Esophagus squamous epithelium (tissue), 5 donors: Measurements from ENCODE around the gene MCAM. TPM values are rescaled to one million over a fixed set of nuclear protein-coding genes. Genes with fewer than 3 reads are reported as not detected.
A peak's percentile ranks its signal among the peaks of the same experiment; 100 is the strongest.

Source experiments
- DNase-seq: peaks from one replicate; lab custom pipeline; 2025; lab: John Stamatoyannopoulos, UW
- H3K27ac ChIP-seq, 4 donors: fragments of 200-600 bp; sonication (generic); one replicate each; pipeline ENCODE4 v1.5.1; 2016 to 2019; ENCODE audit warnings: mild to moderate bottlenecking in 1 of 4
- H3K27me3 ChIP-seq, 4 donors: fragments of 200-600 bp; sonication (generic); 1 replicate in 3 of 4; 2 replicates in 1 of 4; pipeline versions ENCODE4 v1.5.1 to v1.6.0; 2017 to 2021; ENCODE audit warnings: antibody characterized with exemption in 1 of 4
- H3K36me3 ChIP-seq, 3 donors: fragments of 200-600 bp; sonication (generic); one replicate each; pipeline ENCODE4 v1.5.1; 2016 to 2019
- H3K4me1 ChIP-seq, 3 donors: fragments of 200-600 bp; sonication (generic); one replicate each; pipeline ENCODE4 v1.5.1; 2017 to 2019
- H3K4me3 ChIP-seq, 4 donors: fragments of 200-600 bp; sonication (generic); 1 replicate in 3 of 4; 2 replicates in 1 of 4; pipeline ENCODE4 v1.5.1; 2016 to 2019; ENCODE audit warnings: mild to moderate bottlenecking in 2 of 4, moderate library complexity in 1 of 4
- H3K9me3 ChIP-seq, 3 donors: fragments of 200-600 bp; sonication (generic); one replicate each; pipeline ENCODE4 v1.5.1; 2016 to 2019
- POLR2A ChIP-seq, 4 donors: fragments of 450-650 bp; IDR thresholded peaks; one replicate each; pipeline ENCODE4 v1.6.1; 2017; ENCODE audit warnings: antibody characterized with exemption in 4 of 4, mild to moderate bottlenecking in 4 of 4, moderate library complexity in 3 of 4
- WGBS, 2 donors: methylation state at CpG; one replicate each; pipeline ENCODE4 v1.1.5; 2018; 5-methylcytosine and 5-hydroxymethylcytosine counted together
- intact Hi-C: fragments of 100-400 bp; cut with DNase I; formaldehyde crosslinking; loops from one replicate; pipeline ENCODE4 v1.15.0; 2022
- total RNA-seq, 4 donors: library from RNA; depleted of rRNA; stranded (reverse); fragments of >200 nt; gene quantifications; one replicate each; pipeline ENCODE4 v1.1.0, GENCODE V29; 2016
- TF ChIP-seq, protein P1 (sequence below), 6 experiments: fragments of 450-650 bp in 4 of 6; fragments of 200-600 bp in 2 of 6; sonication (generic) in 2 of 6; IDR thresholded peaks; one replicate each; pipeline ENCODE4 v1.5.1; 2016 to 2019; ENCODE audit warnings: antibody characterized with exemption in 6 of 6, mild to moderate bottlenecking in 4 of 6, moderate library complexity in 4 of 6
- donor health status: DM: yes; HTN: yes; CAD: no.

MCAM gene
- total RNA-seq, 4 donors from 2014 or later, result 20.8 to 169 (median 80.9) TPM

- Histone ChIP-seq H3K27me3 (no peaks in the 10 kb centered on the region), H3K4me1 (peaks cover 29 to 73% (median 42%) of the 10 kb centered on the region in 3 donors), H3K9me3 (no peaks in the 10 kb centered on the region), H3K36me3 (peaks cover 0 to 34% (median 0%) of the 10 kb centered on the region in 3 donors), H3K27ac (peak overlapping the region; percentile 70 to 85 (median 80)), H3K4me3 (peak overlapping the region; percentile 37 to 75 (median 51))
- intact Hi-C loops, result no loop called here
- 55% methylated on average over 10 of the region's 13 CpGs; no CpG with 5 or more reads in 1 of the 2 donors for WGBS, 2 donors
- DNase-seq, result no peak
- TF ChIP-seq POLR2A (IDR thresholded peaks at IDR 0.05), result no peak
- TF ChIP-seq, protein P1, sequence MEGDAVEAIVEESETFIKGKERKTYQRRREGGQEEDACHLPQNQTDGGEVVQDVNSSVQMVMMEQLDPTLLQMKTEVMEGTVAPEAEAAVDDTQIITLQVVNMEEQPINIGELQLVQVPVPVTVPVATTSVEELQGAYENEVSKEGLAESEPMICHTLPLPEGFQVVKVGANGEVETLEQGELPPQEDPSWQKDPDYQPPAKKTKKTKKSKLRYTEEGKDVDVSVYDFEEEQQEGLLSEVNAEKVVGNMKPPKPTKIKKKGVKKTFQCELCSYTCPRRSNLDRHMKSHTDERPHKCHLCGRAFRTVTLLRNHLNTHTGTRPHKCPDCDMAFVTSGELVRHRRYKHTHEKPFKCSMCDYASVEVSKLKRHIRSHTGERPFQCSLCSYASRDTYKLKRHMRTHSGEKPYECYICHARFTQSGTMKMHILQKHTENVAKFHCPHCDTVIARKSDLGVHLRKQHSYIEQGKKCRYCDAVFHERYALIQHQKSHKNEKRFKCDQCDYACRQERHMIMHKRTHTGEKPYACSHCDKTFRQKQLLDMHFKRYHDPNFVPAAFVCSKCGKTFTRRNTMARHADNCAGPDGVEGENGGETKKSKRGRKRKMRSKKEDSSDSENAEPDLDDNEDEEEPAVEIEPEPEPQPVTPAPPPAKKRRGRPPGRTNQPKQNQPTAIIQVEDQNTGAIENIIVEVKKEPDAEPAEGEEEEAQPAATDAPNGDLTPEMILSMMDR (IDR thresholded peaks at IDR 0.05), result no peak
These were observed 40.1 kb upstream of the MCAM start for GRCh38 chr11:119357074-119357473.

DNA sequence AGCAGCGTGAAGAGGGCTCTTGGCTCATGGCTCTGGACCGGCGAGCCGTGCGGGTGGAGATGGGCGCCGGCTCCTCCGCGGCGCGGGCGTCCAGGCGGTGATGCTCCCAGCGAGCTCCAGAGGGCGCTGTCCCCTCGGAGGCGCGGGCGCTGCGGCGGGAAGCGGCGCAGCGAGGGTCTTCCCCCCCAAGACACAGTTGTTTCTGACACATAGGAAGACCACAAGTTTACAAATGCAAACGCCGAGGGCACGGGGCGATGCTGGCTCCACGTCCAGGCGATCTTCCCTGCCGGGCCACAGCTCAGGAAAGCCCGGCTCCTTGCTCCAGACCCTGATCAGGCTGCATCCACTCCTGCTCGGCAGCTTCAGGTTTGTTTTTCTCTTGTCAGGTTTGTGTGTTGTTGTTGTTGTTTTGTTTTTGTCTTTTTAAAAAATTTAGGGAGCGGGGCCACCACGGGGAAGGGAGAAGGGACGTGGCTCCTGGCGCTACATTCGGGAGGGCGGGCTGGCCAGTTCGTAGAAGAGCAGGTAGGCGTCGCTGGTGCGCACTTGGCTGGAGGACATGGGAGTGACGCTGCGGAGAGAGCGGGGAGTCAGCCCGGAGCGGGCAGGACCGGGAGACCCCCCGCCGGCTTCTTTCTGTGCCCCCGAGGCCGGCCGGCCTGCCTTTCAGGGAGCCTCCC is 39.6 kb upstream of the MCAM start:
- Histone ChIP-seq H3K4me3 (peak overlapping the region; percentile 37 to 75 (median 51)), H3K4me1 (peaks cover 25 to 68% (median 37%) of the 10 kb centered on the region in 3 donors), H3K27me3 (no peaks in the 10 kb centered on the region), H3K36me3 (peaks cover 0 to 34% (median 0%) of the 10 kb centered on the region in 3 donors), H3K9me3 (no peaks in the 10 kb centered on the region), H3K27ac (peak overlapping the region; percentile 70 to 85 (median 80))
- TF ChIP-seq POLR2A (IDR thresholded peaks at IDR 0.05), result no peak
- TF ChIP-seq, protein P1 (IDR thresholded peaks at IDR 0.05), result peak; percentile 82 to 90 (median 88)
- no peak for DNase-seq
- intact Hi-C loops, result no loop called here
- 0% methylated on average over 9 to 15 of the region's 54 CpGs for WGBS, 2 donors

DNA sequence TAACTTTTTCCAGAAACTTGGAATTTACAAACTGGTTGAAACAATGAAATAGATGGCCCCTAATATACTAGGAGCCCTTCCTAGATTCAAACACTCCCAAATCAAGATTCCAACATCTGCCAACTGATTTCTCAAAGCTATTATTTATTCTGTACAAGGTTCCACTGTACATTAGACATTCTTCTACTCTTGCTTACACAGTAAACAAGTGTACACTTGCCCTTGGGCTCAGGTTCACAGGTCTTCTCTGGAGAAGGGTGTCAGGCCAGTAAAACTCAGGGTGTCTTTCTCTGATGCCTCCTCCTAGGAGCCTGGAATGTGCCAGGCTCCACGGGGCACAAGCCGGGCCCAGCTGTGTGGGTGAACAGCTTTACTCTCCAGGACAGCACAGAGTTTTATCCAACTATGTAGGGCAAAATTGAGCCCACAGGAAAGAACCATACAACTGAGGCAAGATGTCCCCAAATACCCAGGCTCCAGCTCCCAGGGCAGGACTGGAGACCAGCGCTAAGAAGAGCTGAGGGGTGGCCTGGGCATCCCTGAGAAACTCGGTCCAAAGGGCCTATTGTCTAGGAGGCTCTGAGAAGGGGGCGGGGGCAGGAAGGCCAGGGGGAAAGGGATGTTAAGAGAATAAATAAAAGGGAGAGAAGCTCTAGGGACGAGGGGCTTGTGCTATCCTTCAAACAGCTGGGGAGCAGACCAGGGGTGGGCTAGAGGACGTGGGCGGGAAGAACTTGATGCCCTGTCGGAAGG is 38.3 kb upstream of the MCAM start:
- no peaks in the 10 kb centered on the region for H3K9me3 ChIP-seq
- DNase-seq, result no peak
- H3K27me3 ChIP-seq, result no peaks in the 10 kb centered on the region
- H3K4me1 ChIP-seq, result peaks cover 17 to 55% (median 28%) of the 10 kb centered on the region in 3 donors
- intact Hi-C loops, result no loop called here
- H3K27ac ChIP-seq, result peak overlapping the region in 1 of 4 donors; percentile 81
- no peak overlapping the region for H3K4me3 ChIP-seq
- peaks cover 0 to 34% (median 0%) of the 10 kb centered on the region in 3 donors for H3K36me3 ChIP-seq
- TF ChIP-seq, protein P1 (IDR thresholded peaks at IDR 0.05), result no peak
- TF ChIP-seq POLR2A (IDR thresholded peaks at IDR 0.05), result no peak
- WGBS, 2 donors, result 57 to 60% methylated on average over 7 of the region's 9 CpGs

DNA sequence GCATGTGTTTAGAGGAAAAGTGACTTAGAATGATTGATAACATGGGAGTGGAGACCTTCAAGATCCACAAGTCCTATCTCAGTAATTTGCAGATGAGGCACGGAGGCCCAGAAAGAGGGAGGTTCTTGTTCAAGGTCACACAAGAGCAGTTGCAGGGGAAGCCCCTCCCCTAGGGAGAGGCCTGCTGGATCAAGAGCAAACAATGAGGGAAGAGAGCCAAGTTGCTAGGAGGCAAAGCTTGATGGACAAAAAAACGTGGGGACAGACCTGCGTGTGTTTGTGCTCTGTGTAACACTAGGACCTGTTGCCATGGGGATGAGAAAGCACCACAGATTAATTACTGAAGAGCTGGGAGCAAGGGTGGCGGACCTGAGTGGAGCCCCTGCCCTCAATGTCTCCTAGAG is 35.9 kb upstream of the MCAM start:
- H3K4me1 ChIP-seq, result peaks cover 17 to 46% (median 28%) of the 10 kb centered on the region in 3 donors
- H3K4me3 ChIP-seq, result no peak overlapping the region
- H3K27me3 ChIP-seq, result no peaks in the 10 kb centered on the region
- 27 to 39% methylated on average over 4 of the region's 4 CpGs for WGBS, 2 donors
- no peak for DNase-seq
- peak overlapping the region in 2 of 4 donors; percentile 12 to 48 for H3K27ac ChIP-seq
- peaks cover 0 to 11% (median 0%) of the 10 kb centered on the region in 3 donors for H3K36me3 ChIP-seq
- TF ChIP-seq, protein P1 (IDR thresholded peaks at IDR 0.05), result no peak
- TF ChIP-seq POLR2A (IDR thresholded peaks at IDR 0.05), result no peak
- H3K9me3 ChIP-seq, result no peaks in the 10 kb centered on the region
- intact Hi-C loops, result no loop called here

- Histone ChIP-seq H3K9me3 (no peaks in the 10 kb centered on the region), H3K36me3 (no peaks in the 10 kb centered on the region), H3K27me3 (peaks cover 0 to 7% (median 0%) of the 10 kb centered on the region in 4 donors), H3K27ac (no peak overlapping the region), H3K4me1 (peaks cover 8 to 35% (median 22%) of the 10 kb centered on the region in 3 donors), H3K4me3 (no peak overlapping the region)
- TF ChIP-seq POLR2A (IDR thresholded peaks at IDR 0.05), result no peak
- TF ChIP-seq, protein P1 (IDR thresholded peaks at IDR 0.05), result no peak
- 44 to 60% methylated on average over 2 of the region's 2 CpGs for WGBS, 2 donors
- no peak for DNase-seq
- intact Hi-C loops, result no loop called here
These were observed 34.3 kb upstream of the MCAM start for GRCh38 chr11:119351232-119351631.
